ENCODE data around the gene C6orf141. TPM values are rescaled to one million over a fixed set of nuclear protein-coding genes. Genes with fewer than 3 reads are reported as not detected.
A peak's percentile ranks its signal among the peaks of the same experiment; 100 is the strongest.

C6orf141 gene
- total and polyA plus RNA-seq, 4 donors = 0.14 to 0.84 (median 0.38) TPM

GRCh38 chr6:49551866-49552129, 1.3 kb downstream of the C6orf141 start:
- H3K27ac ChIP-seq (ENCODE audit: low read depth in 1 of 2, low read length in 2 of 2) = no peak overlapping the region
- H3K27me3 ChIP-seq (ENCODE audit: control insufficient read depth in 4 of 4, insufficient read depth in 4 of 4, low read length in 3 of 4) = no peaks in the 10 kb centered on the region
- WGBS = 21% methylated on average over 2 of the region's 2 CpGs
- no peaks in the 10 kb centered on the region for H3K36me3 ChIP-seq (ENCODE audit: control insufficient read depth in 4 of 4, insufficient read depth in 3 of 4, low read depth in 1 of 4, low read length in 3 of 4)
- H3K9ac ChIP-seq (ENCODE audit: low read depth in 1 of 2, low read length in 2 of 2) = no peak overlapping the region
- no peak for DNase-seq (ENCODE audit: low spot score)
- H3K4me1 ChIP-seq (ENCODE audit: control insufficient read depth in 4 of 4, insufficient read depth in 4 of 4, low read length in 3 of 4) = peaks cover 4 to 23% (median 15%) of the 10 kb centered on the region in 4 donors
- H3K9me3 ChIP-seq (ENCODE audit: control insufficient read depth in 4 of 4, low read length in 3 of 4) = no peaks in the 10 kb centered on the region
- peak overlapping the region in 2 of 3 donors; percentile 55 to 72 for H3K4me3 ChIP-seq (ENCODE audit: low read depth in 1 of 3, low read length in 3 of 3)
- TF ChIP-seq FOXA2 (IDR thresholded peaks at IDR 0.05) (no peak), HNF4A (conservative IDR thresholded peaks at IDR 0.05) (no peak), JUND (IDR thresholded peaks at IDR 0.05) (no peak), TAF1 (conservative IDR thresholded peaks at IDR 0.05) (no peak), GABPA (IDR thresholded peaks at IDR 0.05 in 1 of 2, conservative IDR thresholded peaks at IDR 0.05 in 1 of 2) (no peak), RAD21 (IDR thresholded peaks at IDR 0.05) (no peak), FOXA1 (IDR thresholded peaks at IDR 0.05) (no peak), ZBTB33 (IDR thresholded peaks at IDR 0.05) (no peak), EGR1 (IDR thresholded peaks at IDR 0.05; ENCODE audit: low read depth in 2 of 2) (no peak), RXRA (IDR thresholded peaks at IDR 0.05) (no peak), SP1 (IDR thresholded peaks at IDR 0.05) (no peak), HNF4G (IDR thresholded peaks at IDR 0.05) (no peak), REST (IDR thresholded peaks at IDR 0.05) (no peak)

- H3K27me3 ChIP-seq (ENCODE audit: control insufficient read depth in 4 of 4, insufficient read depth in 4 of 4, low read length in 3 of 4) = no peaks in the 10 kb centered on the region
- H3K36me3 ChIP-seq (ENCODE audit: control insufficient read depth in 4 of 4, insufficient read depth in 3 of 4, low read depth in 1 of 4, low read length in 3 of 4) = no peaks in the 10 kb centered on the region
- no peak overlapping the region for H3K9ac ChIP-seq (ENCODE audit: low read depth in 1 of 2, low read length in 2 of 2)
- no peak for TF ChIP-seq HNF4A (conservative IDR thresholded peaks at IDR 0.05)
- TF ChIP-seq MAX (IDR thresholded peaks at IDR 0.05) = no peak
- no peak for TF ChIP-seq YY1 (IDR thresholded peaks at IDR 0.05)
- TF ChIP-seq TAF1 (conservative IDR thresholded peaks at IDR 0.05) = no peak
- TF ChIP-seq FOXA2 (IDR thresholded peaks at IDR 0.05) = no peak
- TF ChIP-seq CTCF (IDR thresholded peaks at IDR 0.05; ENCODE audit: low read depth, low read length, missing input control) = no peak
- no peak for TF ChIP-seq RAD21 (IDR thresholded peaks at IDR 0.05)
- no peak for TF ChIP-seq NR2F2 (IDR thresholded peaks at IDR 0.05)
- TF ChIP-seq EGR1 (IDR thresholded peaks at IDR 0.05; ENCODE audit: low read depth in 2 of 2) = no peak
- TF ChIP-seq ATF3 (IDR thresholded peaks at IDR 0.05) = no peak
- DNase-seq (ENCODE audit: low spot score) = no peak
- no peaks in the 10 kb centered on the region for H3K9me3 ChIP-seq (ENCODE audit: control insufficient read depth in 4 of 4, low read length in 3 of 4)
- 97% methylated on average over 2 of the region's 2 CpGs for WGBS
- no peak overlapping the region for H3K27ac ChIP-seq (ENCODE audit: low read depth in 1 of 2, low read length in 2 of 2)
- H3K4me3 ChIP-seq (ENCODE audit: low read depth in 1 of 3, low read length in 3 of 3) = no peak overlapping the region
- H3K4me1 ChIP-seq (ENCODE audit: control insufficient read depth in 4 of 4, insufficient read depth in 4 of 4, low read length in 3 of 4) = peaks cover 4 to 24% (median 15%) of the 10 kb centered on the region in 4 donors
These were observed 2.1 kb downstream of the C6orf141 start for GRCh38 chr6:49552596-49552995.

All from liver (tissue), 9 donors.